HepG2 (cell line): ENCODE data around the gene CTSA. TPM values are rescaled to one million over a fixed set of nuclear protein-coding genes. Genes with fewer than 3 reads are reported as not detected.

ENCODE experiments used
- ATRX ChIP-seq: sonication (generic); formaldehyde crosslinking; IDR thresholded peaks from 2 replicates; pipeline ENCODE4 v1.4.0; 2020; ENCODE audit warnings: missing genetic modification reagents, borderline replicate concordance
- FIP1L1 ChIP-seq: fragments of 200-400 bp; formaldehyde crosslinking; IDR thresholded peaks from 2 replicates; pipeline ENCODE4 v1.6.1; 2018; ENCODE audit warnings: low read depth, mild to moderate bottlenecking, low read length, moderate library complexity, borderline replicate concordance; ENCODE audit not compliant: insufficient read depth
- HBP1 ChIP-seq: IDR thresholded peaks from 2 replicates; pipeline ENCODE4 v1.6.1; 2016; ENCODE audit warnings: low read depth, control low read depth
- MAFG ChIP-seq: sonication (generic); formaldehyde crosslinking; IDR thresholded peaks from 2 replicates; pipeline ENCODE4 v1.5.1; 2020; ENCODE audit warnings: mild to moderate bottlenecking, missing genetic modification reagents
- MEF2D ChIP-seq: sonication (generic); formaldehyde crosslinking; IDR thresholded peaks from 2 replicates; pipeline ENCODE4 v1.5.1; 2020; ENCODE audit warnings: mild to moderate bottlenecking, missing genetic modification reagents
- NR2F2 ChIP-seq: IDR thresholded peaks from 2 replicates; pipeline ENCODE4 v1.6.1; 2012; ENCODE audit warnings: low read depth, inconsistent platforms, borderline replicate concordance
- PCBP1 ChIP-seq: fragments of 200-400 bp; formaldehyde crosslinking; IDR thresholded peaks from 2 replicates; pipeline ENCODE4 v1.6.1; 2017; ENCODE audit warnings: mild to moderate bottlenecking, low read depth, low read length, borderline replicate concordance
- POLR2AphosphoS5 ChIP-seq: IDR thresholded peaks from 2 replicates; pipeline ENCODE4 v1.6.1; 2012; ENCODE audit warnings: low read depth, low read length
- RARA ChIP-seq: IDR thresholded peaks from 2 replicates; pipeline ENCODE4 v1.6.1; 2016; ENCODE audit warnings: missing genetic modification reagents, missing compliant biosample characterization
- RBAK ChIP-seq: sonication (generic); formaldehyde crosslinking; IDR thresholded peaks from 2 replicates; pipeline ENCODE4 v1.5.1; 2020; ENCODE audit warnings: mild to moderate bottlenecking, missing genetic modification reagents
- RNF219 ChIP-seq: sonication (generic); formaldehyde crosslinking; IDR thresholded peaks from 2 replicates; pipeline ENCODE4 v1.5.0; 2020; ENCODE audit warnings: mild to moderate bottlenecking, missing genetic modification reagents
- TOE1 ChIP-seq: sonication (generic); formaldehyde crosslinking; IDR thresholded peaks from 2 replicates; pipeline ENCODE4 v1.4.0; 2020; ENCODE audit warnings: mild to moderate bottlenecking, missing genetic modification reagents
- ZFP90 ChIP-seq: sonication (generic); formaldehyde crosslinking; IDR thresholded peaks from 2 replicates; pipeline ENCODE4 v1.8.0; 2022; ENCODE audit warnings: missing genetic modification reagents, mild to moderate bottlenecking, inconsistent platforms, borderline replicate concordance
- ZNF180 ChIP-seq: sonication (generic); formaldehyde crosslinking; IDR thresholded peaks from 2 replicates; pipeline ENCODE4 v1.4.0; 2020; ENCODE audit warnings: low read depth, missing genetic modification reagents, borderline replicate concordance
- ZNF782 ChIP-seq: sonication (generic); formaldehyde crosslinking; IDR thresholded peaks from 2 replicates; pipeline ENCODE4 v1.4.0; 2020; ENCODE audit warnings: missing genetic modification reagents, mild to moderate bottlenecking, borderline replicate concordance
- polyA plus RNA-seq, 8 experiments: library from polyadenylated mRNA; depleted of rRNA in 3 of 8; stranded (reverse) in 7 of 8; unstranded in 1 of 8; fragments of >200 nt; fragmentation: Illumina TruSeq in 4 of 8; extraction: Trizol in 4 of 8; gene quantifications; 2 replicates each; pipeline versions ENCODE4 v1.2.1 to v1.2.3, GENCODE V29; 2011 to 2016; ENCODE audit warnings: low read depth in 4 of 8, missing spikeins in 1 of 8, mixed read lengths in 1 of 8; ENCODE audit not compliant: insufficient read depth in 1 of 8
- total RNA-seq, 5 experiments: library from RNA; depleted of rRNA; stranded (reverse); fragments of >200 nt; fragmentation: Illumina TruSeq; extraction: Trizol; gene quantifications; 2 replicates each; pipeline ENCODE4 v1.2.3, GENCODE V29; 2016; ENCODE audit warnings: low read depth in 1 of 5
- TF ChIP-seq, protein P1 (sequence below), 2 experiments: IDR thresholded peaks; 2 replicates each; pipeline ENCODE4 v1.6.1; 2011 to 2012; ENCODE audit warnings: low read length in 2 of 2, borderline replicate concordance in 1 of 2, low read depth in 1 of 2, mild to moderate bottlenecking in 1 of 2, moderate library complexity in 1 of 2
- TF ChIP-seq, protein P2 (sequence below): sonication (generic); formaldehyde crosslinking; IDR thresholded peaks from 2 replicates; pipeline ENCODE4 v1.4.0; 2020; ENCODE audit warnings: missing genetic modification reagents, borderline replicate concordance
- TF ChIP-seq, protein P3 (sequence below), 2 experiments: fragments of 450-650 bp in 1 of 2; sonication (generic) in 1 of 2; formaldehyde crosslinking; IDR thresholded peaks; 2 replicates each; pipeline versions ENCODE4 v1.5.0 to v1.8.0; 2020 to 2022; ENCODE audit warnings: mild to moderate bottlenecking in 1 of 2, missing genetic modification reagents in 1 of 2

The CTSA gene
- total and polyA plus RNA-seq, 2 of the 13 experiments (the other 11 are each of a cell fraction or from before 2014, with no cell fraction given) = 202 to 231 TPM

DNA sequence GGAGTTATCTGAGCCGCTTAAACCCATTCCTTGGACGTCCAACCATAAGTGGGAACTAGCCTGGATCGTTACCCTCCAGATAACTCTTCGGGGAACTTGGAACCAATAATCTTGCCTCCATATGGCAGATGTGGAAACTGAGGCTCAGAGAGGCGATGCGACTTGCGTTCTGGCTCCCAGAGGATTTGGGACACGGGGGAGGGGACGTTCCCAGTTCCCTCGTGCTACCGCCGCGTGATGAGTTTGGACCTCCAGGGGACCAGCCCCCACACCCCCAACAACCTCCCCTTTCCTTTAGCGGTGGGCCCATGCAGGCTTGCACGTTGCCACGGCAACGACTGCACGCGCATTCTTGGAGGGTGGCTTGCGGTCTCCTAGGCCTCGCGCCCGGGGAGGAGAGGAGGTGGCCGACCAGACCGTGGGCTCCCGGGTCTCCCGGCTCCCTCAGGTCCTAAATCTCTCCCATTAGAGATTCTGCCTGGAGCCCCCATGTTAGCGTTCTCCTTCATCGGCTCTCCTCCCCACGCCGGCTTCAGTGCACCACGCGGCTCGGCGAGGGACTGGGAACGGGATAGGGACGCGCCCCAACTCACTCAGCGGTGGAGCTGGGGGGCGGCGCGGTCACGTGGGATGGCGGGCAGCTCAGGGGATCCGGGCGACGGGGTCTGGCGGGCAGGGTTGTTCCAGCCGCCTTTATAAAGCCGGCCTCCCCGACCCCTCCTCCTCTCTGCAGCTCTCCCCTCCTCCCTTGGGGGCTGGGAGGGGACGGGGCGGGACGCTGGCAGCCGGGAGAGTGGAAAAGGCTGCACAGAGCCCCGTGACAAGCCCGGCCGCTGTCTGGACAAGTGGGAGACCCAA is 20.6 kb downstream of the CTSA start, which contains the start of gene PLTP (continued):
- TF ChIP-seq, protein P1, sequence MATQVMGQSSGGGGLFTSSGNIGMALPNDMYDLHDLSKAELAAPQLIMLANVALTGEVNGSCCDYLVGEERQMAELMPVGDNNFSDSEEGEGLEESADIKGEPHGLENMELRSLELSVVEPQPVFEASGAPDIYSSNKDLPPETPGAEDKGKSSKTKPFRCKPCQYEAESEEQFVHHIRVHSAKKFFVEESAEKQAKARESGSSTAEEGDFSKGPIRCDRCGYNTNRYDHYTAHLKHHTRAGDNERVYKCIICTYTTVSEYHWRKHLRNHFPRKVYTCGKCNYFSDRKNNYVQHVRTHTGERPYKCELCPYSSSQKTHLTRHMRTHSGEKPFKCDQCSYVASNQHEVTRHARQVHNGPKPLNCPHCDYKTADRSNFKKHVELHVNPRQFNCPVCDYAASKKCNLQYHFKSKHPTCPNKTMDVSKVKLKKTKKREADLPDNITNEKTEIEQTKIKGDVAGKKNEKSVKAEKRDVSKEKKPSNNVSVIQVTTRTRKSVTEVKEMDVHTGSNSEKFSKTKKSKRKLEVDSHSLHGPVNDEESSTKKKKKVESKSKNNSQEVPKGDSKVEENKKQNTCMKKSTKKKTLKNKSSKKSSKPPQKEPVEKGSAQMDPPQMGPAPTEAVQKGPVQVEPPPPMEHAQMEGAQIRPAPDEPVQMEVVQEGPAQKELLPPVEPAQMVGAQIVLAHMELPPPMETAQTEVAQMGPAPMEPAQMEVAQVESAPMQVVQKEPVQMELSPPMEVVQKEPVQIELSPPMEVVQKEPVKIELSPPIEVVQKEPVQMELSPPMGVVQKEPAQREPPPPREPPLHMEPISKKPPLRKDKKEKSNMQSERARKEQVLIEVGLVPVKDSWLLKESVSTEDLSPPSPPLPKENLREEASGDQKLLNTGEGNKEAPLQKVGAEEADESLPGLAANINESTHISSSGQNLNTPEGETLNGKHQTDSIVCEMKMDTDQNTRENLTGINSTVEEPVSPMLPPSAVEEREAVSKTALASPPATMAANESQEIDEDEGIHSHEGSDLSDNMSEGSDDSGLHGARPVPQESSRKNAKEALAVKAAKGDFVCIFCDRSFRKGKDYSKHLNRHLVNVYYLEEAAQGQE (IDR thresholded peaks at IDR 0.05; ENCODE audit: borderline replicate concordance in 1 of 2, low read depth in 1 of 2, low read length in 2 of 2) = no peak
- TF ChIP-seq FIP1L1 = no peak
- no peak for TF ChIP-seq HBP1
- 0 out of 2 replicates have a peak, but pooled peaks have one; percentile 16 for TF ChIP-seq ZFP90 (CRISPR knock-in tag)
- TF ChIP-seq RNF219 (CRISPR knock-in tag) = no peak
- TF ChIP-seq RARA (CRISPR knock-in tag) = no peak
- TF ChIP-seq NR2F2 = no peak
- peak; percentile 85 for TF ChIP-seq MEF2D (CRISPR knock-in tag)
- no peak for TF ChIP-seq PCBP1
- no peak for TF ChIP-seq ATRX
- TF ChIP-seq, protein P2, sequence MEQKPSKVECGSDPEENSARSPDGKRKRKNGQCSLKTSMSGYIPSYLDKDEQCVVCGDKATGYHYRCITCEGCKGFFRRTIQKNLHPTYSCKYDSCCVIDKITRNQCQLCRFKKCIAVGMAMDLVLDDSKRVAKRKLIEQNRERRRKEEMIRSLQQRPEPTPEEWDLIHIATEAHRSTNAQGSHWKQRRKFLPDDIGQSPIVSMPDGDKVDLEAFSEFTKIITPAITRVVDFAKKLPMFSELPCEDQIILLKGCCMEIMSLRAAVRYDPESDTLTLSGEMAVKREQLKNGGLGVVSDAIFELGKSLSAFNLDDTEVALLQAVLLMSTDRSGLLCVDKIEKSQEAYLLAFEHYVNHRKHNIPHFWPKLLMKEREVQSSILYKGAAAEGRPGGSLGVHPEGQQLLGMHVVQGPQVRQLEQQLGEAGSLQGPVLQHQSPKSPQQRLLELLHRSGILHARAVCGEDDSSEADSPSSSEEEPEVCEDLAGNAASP = no peak
- TF ChIP-seq ZNF782 (CRISPR knock-in tag) = no peak; the same call in 1 of the 2 replicates
- TF ChIP-seq POLR2AphosphoS5 = peak; percentile 43; the same call in 1 of the 2 replicates
- no peak for TF ChIP-seq TOE1 (CRISPR knock-in tag)
- TF ChIP-seq, protein P3, sequence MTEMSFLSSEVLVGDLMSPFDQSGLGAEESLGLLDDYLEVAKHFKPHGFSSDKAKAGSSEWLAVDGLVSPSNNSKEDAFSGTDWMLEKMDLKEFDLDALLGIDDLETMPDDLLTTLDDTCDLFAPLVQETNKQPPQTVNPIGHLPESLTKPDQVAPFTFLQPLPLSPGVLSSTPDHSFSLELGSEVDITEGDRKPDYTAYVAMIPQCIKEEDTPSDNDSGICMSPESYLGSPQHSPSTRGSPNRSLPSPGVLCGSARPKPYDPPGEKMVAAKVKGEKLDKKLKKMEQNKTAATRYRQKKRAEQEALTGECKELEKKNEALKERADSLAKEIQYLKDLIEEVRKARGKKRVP (CRISPR knock-in tag; IDR thresholded peaks at IDR 0.05) = no peak
- no peak for TF ChIP-seq ZNF180 (CRISPR knock-in tag)
- TF ChIP-seq RBAK = 0 out of 2 replicates have a peak, but pooled peaks have one; percentile 19
- TF ChIP-seq MAFG = no peak
